Renal cortex interstitium (tissue), 11 donors: ENCODE measurements around the gene TOX3. TPM values are rescaled to one million over a fixed set of nuclear protein-coding genes. Genes with fewer than 3 reads are reported as not detected.

ENCODE experiments used
- DNase-seq, 11 donors: peaks; one replicate each; pipeline ENCODE4 v3.0.0-alpha.2; 2013; ENCODE audit warnings: low read depth in 9 of 11, low spot score in 4 of 11; ENCODE audit errors: extremely low read depth in 1 of 11
- polyA plus RNA-seq, 3 donors: library from polyadenylated mRNA; unstranded; fragments of 120-200 nt; gene quantifications; one replicate each; pipeline ENCODE4 v1.2.1, GENCODE V29; 2013; ENCODE audit not compliant: insufficient read length in 3 of 3

Gene TOX3
- polyA plus RNA-seq, 3 donors = 28.5 to 32.5 (median 31.7) TPM

GRCh38 chr16:52469775-52470174 is 77.2 kb downstream of the TOX3 start:
- no peak for DNase-seq

GRCh38 chr16:52469091-52469490 is 77.9 kb downstream of the TOX3 start:
- no peak for DNase-seq

- DNase-seq = no peak
These were observed 79.2 kb downstream of the TOX3 start for GRCh38 chr16:52467753-52468152.

GRCh38 chr16:52466994-52467393 is 79.9 kb downstream of the TOX3 start:
- peak in 4 of 11 donors; percentile 1 to 24 (median 14) for DNase-seq

GRCh38 chr16:52465711-52466267 is 81.2 kb downstream of the TOX3 start:
- DNase-seq = no peak

GRCh38 chr16:52463904-52464303 is 83.0 kb downstream of the TOX3 start:
- no peak for DNase-seq

- no peak for DNase-seq
These were observed 84.1 kb downstream of the TOX3 start for GRCh38 chr16:52462816-52463215.

GRCh38 chr16:52460639-52461178 is 86.2 kb downstream of the TOX3 start:
- no peak for DNase-seq

GRCh38 chr16:52456368-52456767 is 90.6 kb downstream of the TOX3 start:
- no peak for DNase-seq

- no peak for DNase-seq
These were observed 91.2 kb downstream of the TOX3 start for GRCh38 chr16:52455549-52456277.

- DNase-seq = no peak
These were observed 93.3 kb downstream of the TOX3 start for GRCh38 chr16:52453644-52454043.

GRCh38 chr16:52451971-52452421 is 94.9 kb downstream of the TOX3 start:
- DNase-seq = no peak

GRCh38 chr16:52450916-52451315 is 96.0 kb downstream of the TOX3 start:
- no peak for DNase-seq

GRCh38 chr16:52450241-52450640 is 96.7 kb downstream of the TOX3 start:
- DNase-seq = no peak

GRCh38 chr16:52446080-52446479 is 100.9 kb downstream of the TOX3 start:
- no peak for DNase-seq

GRCh38 chr16:52441886-52442285 is 105.1 kb downstream of the TOX3 start:
- no peak for DNase-seq

GRCh38 chr16:52440248-52440647 is 106.7 kb downstream of the TOX3 start:
- no peak for DNase-seq

GRCh38 chr16:52439750-52440149 is 107.2 kb downstream of the TOX3 start:
- no peak for DNase-seq

GRCh38 chr16:52439171-52439701 is 107.7 kb downstream of the TOX3 start:
- no peak for DNase-seq

GRCh38 chr16:52437277-52437670 is 109.7 kb downstream of the TOX3 start:
- no peak for DNase-seq
